Fibroblast of skin of scalp (primary cell): ENCODE results near the gene CDC25A. TPM values are rescaled to one million over a fixed set of nuclear protein-coding genes. Genes with fewer than 3 reads are reported as not detected.
"Not testable (repeated sequence)": the region's sequence is repeated elsewhere in the genome, so short reads cannot be mapped to it uniquely, and the experiment has no call there.

Experiments
- DNase-seq: peaks from one replicate; pipeline ENCODE4 v3.0.0-alpha.2; 2013
- polyA plus RNA-seq, 2 experiments: library from polyadenylated mRNA; unstranded; fragments of 120-200 nt; gene quantifications; one replicate each; pipeline ENCODE4 v1.2.1, GENCODE V29; 2013; ENCODE audit not compliant: insufficient read length in 2 of 2

Gene CDC25A
- 3.3 TPM for polyA plus RNA-seq (2013, experiment 1 of 2; ENCODE audit: insufficient read length)
- polyA plus RNA-seq (2013, experiment 2 of 2; ENCODE audit: insufficient read length), result 3.1 TPM

DNA sequence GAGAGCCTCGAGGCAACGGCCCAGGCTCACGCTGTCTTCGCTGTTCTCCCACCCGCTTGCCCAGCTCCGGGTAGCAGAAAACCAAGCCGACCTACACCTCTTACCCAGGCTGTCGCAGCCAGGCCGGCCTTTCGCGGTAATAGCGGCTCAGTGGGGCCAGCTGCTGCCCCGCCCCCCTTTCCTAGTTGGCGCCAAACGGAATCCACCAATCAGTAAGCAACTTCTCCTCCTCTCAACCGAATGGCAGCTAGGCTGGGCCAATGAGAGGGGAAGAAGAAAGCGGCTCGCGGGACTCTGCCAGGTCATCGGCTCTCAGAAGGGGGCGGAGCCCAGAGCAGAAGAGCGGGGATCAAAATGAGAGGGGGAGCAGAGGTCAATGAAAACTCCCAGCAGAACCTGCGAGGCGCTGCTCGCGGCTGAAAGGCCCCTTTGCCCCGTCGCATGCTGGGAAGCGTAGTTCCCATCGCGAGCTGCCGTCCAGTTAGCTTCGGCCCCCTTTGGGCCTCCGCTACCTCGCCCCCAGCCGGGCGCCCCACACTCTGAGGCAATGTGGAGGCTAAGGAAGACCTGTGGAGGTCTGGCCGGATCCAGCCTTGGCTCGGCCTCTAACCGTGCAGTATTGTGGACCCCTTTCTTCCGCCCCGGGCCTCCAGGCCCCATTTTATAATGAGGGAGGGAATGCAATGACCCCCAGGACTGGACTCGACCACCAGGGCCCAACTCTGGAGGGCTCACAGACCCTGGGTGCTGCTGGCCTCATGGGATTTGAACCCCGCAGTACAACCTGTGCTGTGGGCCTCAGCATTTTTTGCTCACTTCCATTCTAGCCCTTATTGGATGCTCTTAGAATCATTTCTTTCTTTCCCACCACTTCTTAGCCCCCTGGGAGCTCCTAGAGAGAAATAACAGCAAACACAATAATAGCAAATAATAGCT, at the start of gene CDC25A:
TSS of gene CDC25A (minus strand) at position 152 of the 936 bp plus-strand sequence. CDS start 470 bp downstream, outside the sequence.
- DNase-seq, result peak; percentile 99

DNA sequence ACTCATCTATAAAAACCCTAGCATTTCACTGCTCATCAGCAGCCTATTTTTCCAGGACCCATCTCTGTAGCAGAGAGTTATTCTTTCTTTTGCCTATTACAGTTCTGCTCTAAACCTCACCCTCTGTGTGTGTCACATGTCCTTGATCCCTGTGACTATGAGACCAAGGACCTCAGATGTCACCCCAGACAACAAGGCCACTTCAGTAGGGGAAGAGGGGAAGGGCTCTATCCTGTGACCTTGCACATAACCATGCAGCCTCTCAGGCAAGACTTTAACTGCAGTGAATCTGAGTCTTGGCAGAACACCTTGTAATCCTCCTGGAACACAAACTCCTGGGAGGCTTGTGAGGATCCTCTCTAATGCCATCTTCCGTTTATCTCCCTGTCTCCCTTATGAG, 48.3 kb upstream of the CDC25A start:
- no peak for DNase-seq

DNA sequence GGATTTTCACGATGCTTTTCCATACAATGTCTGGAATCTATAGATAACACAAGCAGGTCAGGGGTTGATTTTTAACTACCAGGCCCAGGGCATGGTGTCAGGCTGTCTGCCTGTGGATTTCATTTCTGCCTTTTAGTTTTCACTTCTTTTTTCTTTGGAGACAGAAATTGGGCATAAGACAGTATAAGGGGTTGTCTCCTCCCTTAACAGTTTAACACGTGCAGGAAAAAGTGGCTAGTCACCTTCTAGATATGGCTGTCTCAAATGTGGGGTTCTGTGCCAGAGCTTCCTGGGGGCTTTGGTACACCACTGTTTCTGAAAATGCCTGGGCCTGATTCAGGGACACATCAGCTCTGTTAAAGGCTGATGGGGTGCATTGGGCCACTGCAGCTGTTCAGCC, 45.3 kb upstream of the CDC25A start:
- DNase-seq, result no peak

DNA sequence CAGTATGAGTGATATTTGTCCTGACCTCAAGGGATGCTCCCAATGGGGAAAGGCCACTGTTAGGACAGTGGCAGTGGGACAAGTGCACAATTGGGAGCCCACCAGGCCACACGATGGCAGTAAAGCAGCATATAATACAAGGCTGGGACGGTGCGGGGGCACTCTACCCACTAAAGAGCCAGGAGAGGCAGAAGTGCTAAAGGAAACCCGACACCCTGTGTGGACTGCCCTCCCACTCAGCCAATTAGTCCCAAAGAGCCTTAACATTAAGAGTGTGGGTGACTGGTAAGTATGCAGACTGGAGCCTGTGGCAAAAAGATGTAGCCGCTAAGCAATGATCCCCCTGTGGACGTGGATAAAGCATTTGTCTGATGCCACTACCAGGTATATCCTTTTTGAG, 44.5 kb upstream of the CDC25A start:
- DNase-seq, result peak; percentile 77

DNA sequence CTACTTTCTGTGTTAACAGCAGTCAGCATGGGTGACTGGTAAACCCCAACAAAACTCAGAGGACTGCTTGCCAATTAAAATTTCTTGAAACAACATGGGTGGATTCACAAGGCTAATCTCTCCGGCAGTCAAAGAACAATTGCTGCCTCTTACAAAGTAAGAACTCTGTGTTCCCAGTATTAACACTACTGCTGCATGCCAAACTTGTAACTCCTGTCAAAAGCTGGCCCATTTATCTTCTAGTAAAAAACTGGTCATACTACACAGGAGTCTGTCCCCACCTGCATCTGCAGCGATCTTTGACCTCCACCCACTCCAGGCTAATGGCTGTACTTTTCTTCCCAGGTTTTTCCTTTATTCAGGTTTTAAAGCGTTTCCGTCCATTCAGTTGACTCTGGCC, 44.0 kb upstream of the CDC25A start:
- no peak for DNase-seq

DNA sequence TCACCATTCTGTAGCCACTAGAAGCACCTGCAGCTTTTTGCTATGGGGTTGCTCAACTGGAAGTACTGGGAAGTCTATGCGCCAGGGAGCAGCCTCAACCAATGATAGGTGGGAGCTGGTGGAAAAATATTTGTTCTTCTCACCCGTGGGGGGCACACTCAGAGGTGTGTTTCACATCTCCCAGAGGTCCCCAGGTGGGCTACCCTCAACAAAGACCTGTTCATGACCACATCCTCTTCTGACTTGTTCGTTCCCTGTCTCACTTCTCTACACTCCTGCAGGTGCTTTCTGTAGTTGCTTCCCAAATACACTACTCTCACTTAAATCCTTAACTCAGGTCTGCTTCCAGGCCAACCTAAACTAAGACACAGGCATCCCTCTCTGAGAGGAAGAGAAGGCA, 38.7 kb upstream of the CDC25A start:
- no peak for DNase-seq

DNA sequence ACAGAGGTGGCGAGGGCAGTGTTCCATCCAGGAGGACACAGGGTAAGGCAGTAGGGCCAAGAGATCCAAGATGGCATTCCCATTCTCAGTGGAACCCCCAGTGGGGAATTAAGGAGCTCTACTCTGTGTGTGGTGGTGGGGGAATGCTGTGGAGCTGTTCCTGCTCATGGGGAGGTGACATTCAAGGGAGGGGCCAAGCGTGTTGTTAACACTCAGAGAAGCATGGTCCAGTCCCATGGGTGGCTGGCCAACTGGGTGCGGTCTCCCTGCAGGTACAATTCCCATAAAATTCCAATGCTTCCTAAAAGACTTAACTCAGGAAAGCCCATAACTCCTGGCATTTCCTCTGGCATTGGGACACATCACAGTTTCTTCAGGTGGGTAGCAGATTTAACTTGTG, 37.4 kb upstream of the CDC25A start:
- DNase-seq, result no peak

DNA sequence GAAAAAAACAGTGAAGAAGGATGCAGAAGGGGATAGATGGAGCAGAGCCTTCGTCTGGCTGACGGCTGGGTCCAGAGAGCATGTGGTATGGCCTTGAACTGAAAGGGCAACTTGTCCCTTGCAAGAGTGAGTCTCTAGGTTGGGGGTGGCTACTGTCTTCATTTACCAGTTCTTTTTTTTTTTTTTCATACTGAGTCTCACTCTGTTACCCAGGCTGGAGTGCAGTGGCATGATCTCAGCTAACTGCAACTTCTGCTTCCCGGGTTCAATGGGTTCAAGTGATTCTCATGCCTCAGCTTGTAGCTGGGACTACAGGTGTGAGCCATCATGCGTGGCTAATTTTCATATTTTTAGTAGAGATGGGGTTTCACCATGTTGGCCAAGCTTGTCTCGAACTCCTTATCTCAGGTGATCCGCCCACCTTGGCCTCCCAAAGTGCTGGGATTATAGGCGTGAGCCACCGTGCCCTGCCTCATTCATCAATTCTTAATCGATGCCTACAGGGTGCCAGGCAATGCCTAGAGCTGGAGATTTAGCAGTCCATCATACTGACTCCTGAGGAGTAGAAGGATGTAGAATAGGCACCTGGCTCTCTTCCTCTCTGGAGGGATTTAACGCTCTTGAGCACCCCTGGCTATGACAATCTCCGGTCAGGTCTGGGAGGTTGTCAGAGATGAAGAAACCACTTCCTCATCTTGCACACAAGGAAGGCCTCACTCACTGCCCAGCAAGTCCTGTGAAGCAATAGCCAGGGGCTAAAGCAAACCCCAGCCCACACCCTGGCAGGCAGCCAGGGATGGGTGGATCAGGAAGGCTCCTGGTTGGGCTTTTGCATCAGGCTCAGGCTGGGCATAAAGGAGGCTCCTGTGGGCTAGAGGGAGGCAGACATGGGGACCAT, 34.6 kb upstream of the CDC25A start, which contains the start of gene CAMP:
TSS of gene CAMP (plus strand) at position 880 of the 898 bp plus-strand sequence. CDS start at position 897, 17 bp downstream.
- peak; percentile 40 for DNase-seq

DNA sequence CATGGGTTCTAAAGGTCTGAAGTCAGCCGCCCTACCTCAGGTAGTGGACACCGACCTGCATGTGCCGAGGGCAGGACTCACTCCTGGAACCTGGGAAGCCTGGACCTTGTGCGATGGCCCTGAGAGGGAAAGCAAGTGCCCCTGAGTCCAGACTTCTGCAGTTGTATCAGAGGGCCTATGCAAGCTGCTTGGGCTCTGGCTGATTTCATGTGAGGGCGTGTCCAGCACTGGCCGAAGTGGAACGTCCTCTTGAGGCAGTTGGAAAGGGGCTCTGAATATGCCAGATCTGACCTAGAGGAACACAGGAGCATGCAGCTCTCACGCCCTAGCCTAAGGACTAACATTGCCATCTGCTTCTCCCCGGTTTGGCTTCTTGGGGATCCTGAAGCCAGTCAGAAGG, 32.5 kb upstream of the CDC25A start:
- no peak for DNase-seq

DNA sequence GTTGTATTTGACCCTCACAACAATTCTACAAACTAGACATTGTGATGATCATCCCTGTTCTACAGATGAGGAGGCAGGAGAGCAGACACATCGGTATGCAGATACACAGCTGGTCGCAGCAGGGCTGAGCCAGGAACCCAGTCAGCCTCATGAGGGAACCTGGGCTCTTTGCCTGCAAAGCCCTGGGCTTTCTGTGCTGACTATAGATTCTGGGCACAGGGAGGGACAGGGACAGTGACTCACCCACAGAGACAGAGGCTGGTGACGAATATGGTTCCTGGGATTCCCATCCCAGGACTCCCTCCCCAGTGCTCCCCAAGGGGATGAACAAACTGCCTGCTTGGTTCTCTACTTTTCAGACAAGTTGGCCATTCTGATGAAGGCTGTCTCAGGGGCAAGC, 31.3 kb upstream of the CDC25A start:
- no peak for DNase-seq

DNA sequence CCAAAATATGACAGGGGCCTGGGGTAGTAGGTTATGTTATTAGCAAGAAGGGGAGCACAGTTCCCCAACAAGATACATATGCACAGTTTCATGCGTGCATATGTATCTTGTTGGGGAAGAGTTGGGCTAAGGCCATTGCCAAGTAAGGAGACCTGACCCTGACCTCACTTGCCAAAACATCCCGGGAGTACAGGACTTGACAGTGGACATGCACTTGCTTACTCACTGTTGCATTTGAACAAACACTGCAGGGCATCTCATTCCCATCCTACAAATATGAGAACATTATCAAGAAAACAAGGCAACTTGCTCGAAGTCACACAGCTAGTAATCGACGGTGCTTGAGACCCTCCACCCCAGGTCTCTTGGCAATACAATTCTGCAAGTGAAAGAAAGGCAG, 30.3 kb upstream of the CDC25A start:
- no peak for DNase-seq

DNA sequence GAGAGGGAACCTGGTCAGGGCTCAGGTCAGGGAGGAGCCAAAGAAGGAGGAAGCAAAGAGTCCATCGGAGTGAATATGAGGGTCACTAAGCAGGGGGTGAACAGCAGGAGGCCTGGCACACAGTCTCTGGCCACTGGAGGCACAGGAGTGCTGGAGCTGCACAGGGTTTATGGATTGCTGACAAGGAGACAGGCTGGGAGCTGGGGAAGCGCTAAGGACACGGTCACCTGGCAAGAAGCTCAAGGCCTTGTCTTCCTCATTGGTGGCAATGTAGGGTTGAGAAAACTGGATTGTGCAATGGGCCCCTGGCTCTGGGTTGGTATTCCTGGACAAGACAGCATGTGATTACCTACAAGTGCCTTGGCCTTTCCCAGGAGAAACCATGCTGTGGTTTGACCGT, 29.2 kb upstream of the CDC25A start:
- DNase-seq, result no peak

DNA sequence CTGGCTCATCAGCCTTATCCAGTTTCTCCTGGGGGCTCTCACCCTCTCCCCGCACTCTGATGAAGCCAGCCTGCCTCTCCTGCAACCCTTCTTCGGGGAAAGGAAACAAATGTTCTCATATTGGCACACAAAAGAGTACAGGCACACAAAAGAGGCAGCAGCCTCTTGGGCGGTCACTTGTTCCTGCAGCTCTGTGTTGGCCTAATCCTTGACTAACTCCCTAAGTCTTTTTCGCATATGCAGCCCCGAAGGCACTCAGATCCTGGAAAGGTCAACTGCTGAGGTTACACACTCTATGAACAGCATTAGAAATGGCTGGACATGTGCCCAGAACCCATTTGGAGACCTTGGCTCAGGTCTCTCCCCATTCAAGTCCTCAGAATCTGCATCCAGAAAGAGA, 27.7 kb upstream of the CDC25A start:
- no peak for DNase-seq

DNA sequence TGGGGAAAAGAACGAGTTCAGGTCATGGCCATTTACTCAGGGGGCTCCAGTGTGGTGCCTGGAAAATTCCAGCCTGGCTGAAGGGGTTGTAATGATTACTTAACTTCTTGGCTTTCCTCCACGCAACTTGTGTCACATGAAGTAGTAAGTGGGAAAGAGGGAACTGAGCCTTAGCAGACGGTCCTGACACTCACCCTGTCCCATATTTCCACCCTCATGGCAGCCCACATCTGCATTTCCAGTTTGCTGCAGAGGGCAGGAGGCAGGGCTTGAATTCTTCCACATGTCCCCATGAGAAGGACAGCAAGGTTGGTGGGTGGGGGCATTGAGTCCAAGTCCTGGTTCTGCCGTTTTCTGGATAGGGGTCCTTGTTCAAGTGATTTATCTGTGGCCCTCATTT, 27.2 kb upstream of the CDC25A start:
- DNase-seq, result no peak

DNA sequence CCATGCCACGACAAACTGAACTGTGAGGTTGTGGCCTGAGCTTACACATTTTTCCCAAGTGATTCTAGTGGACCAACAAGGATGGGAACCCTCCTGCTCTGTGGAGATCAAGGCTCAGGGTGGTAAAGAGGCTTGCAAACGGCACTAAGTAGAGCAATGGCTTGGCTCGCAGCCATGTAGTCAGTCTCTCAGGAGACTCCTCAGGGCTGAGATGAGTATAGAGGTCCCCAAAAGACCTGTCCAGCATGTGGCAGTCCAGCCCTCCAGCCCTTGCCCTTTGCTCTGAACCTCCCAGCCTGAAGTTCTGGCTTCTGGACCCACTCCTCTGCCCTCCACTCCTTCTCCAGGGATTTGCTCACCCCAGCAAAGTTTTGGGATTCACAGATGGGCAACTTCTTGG, 26.8 kb upstream of the CDC25A start:
- no peak for DNase-seq

DNA sequence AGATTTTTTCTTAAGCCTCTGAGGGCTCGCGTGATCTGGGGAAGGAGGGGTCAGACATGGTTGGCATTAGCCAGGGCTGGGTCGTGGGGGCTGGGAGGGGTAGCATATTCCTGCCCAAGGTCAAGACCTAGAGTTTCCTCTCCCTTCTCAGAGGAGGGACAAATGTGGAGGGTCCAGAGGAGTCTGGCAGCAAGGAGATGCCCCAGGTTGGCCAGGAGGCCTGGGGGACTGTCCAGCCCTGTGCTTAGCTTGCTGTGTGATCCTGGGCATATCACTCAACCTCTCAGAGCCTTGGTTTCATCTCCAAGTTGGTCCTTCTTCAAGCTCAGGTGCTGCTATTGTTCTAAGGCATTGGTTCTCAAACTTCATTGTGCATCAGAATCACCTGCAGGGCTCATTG, 26.0 kb upstream of the CDC25A start:
- DNase-seq, result no peak

DNA sequence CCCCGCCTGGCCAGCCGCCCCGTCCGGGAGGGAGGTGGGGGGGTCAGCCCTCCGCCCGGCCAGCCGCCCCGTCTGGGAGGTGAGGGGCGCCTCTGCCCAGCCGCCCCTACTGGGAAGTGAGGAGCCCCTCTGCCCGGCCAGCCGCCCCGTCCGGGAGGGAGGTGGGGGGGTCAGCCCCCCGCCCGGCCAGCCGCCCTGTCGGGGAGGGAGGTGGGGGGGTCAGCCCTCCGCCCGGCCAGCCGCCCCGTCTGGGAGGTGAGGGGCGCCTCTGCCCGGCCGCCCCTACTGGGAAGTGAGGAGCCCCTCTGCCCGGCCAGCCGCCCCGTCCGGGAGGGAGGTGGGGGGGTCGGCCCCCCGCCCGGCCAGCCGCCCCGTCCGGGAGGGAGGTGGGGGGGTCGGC, 23.6 kb upstream of the CDC25A start:
- DNase-seq, result not testable (repeated sequence)

DNA sequence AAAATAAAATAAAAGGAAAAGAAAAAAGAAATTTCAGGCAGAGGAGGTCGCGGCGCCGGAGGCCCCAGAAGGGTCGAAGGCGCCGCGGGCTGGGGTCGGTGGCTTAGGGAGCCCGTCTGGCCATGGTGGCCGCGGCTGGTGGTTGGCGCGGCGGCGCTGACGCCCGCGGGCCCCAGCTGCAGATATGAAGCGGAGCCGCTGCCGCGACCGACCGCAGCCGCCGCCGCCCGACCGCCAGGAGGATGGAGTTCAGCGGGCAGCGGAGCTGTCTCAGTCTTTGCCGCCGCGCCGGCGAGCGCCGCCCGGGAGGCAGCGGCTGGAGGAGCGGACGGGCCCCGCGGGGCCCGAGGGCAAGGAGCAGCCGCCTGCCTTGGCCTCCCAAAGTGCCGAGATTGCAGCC, 22.3 kb upstream of the CDC25A start:
- not testable (repeated sequence) for DNase-seq

DNA sequence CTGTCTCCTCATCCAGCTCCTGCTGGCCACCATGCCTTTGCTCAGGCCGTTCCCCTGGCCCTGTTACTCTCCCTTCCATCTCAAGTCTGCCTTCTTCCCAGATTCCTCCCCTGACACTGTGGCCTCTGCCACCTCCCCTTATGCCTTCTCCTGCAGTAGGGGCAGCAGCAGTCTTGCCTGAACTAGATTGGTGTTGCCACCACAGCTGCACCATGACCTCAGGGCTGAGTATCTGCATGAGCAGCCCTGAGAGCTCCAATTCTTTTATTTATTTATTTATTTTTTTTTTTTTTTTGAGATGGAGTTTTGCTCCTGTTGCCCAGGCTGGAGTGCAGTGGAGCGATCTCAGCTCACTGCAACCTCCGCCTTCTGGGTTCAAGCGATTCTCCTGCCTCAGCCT, 21.2 kb upstream of the CDC25A start:
- DNase-seq, result no peak

DNA sequence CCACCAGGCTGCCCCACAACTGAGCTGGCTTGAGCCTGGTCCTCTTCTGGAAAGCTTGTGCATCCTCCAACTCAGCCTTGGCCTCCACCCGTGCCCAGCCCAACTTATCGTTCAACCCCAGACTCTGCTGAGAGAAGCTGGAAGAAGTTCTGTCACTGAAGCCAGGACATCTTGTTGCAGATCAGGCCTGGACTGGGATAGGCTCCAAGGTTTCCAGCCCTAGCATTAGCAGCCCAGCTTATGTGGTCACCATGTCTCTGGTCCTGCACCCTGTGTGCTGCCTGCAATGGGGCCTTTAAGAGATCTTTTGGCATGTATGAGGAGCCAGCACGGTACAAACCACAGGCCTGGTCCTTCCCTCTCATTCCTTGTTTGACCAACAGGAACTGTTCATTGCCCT, 19.9 kb upstream of the CDC25A start:
- DNase-seq, result no peak

DNA sequence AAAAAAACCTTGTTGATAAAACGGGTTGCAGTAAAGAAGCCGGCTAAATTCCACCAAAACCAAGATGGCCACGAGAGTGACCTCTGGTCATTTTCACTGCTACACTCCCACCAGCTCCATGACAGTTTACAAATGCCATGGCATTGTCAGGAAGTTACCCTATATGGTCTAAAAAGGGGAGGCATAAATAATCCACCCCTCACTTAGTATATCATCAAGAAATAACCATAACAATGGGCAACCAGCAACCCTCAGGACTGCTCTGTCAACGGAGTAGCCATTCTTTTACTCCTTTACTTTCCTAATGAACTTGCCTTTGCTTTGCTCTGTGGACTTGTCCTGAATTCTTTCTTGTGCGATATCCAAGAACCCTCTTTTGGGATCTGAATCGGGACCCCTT, 14.4 kb upstream of the CDC25A start:
- no peak for DNase-seq

DNA sequence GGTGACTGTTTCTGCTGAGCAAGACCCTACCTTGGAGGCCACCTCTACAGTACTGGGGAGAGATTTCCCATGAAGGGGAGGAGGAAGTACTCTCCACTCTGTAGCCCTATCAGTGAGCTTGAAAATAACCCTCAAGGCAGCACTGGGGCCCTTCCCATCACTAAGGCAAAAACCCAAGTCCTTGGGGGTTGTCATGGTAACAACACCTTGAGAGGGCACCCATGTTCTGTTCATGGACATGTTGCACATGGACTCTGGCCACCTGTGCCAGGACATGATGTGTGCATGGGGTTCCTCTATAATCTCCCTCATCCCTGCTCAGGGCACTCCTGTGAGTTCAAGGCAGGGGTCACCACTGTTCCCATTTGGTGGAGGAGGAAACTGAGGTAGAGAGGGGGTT, 10.9 kb upstream of the CDC25A start:
- DNase-seq, result no peak

DNA sequence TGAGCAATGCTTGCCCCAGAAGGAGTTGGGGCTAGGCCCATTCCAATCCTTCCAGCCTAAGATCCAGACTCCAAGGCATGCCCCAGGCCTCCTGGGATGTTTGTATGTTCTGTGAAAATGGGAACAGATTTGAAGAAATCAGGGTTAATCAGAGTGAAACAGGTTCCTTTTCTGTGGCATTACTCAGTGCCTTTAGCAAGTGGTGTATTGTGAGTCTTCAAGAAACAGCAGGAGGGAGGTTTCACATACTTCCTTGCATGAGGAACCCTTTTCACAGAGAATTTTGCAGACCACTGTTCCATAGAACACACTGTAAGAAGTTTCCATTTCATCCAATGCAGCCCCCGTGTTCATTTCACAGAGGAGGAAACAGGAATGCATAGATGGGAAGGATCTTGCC, 8.4 kb upstream of the CDC25A start:
- DNase-seq, result no peak
